NCI-H2227 (cell line): ENCODE measurements around the gene SMPDL3A.

ENCODE experiments used
- DNase-seq: peaks from one replicate; lab custom pipeline; 2025; ENCODE audit not compliant: unreplicated experiment; lab: John Stamatoyannopoulos, UW

SMPDL3A gene

DNA sequence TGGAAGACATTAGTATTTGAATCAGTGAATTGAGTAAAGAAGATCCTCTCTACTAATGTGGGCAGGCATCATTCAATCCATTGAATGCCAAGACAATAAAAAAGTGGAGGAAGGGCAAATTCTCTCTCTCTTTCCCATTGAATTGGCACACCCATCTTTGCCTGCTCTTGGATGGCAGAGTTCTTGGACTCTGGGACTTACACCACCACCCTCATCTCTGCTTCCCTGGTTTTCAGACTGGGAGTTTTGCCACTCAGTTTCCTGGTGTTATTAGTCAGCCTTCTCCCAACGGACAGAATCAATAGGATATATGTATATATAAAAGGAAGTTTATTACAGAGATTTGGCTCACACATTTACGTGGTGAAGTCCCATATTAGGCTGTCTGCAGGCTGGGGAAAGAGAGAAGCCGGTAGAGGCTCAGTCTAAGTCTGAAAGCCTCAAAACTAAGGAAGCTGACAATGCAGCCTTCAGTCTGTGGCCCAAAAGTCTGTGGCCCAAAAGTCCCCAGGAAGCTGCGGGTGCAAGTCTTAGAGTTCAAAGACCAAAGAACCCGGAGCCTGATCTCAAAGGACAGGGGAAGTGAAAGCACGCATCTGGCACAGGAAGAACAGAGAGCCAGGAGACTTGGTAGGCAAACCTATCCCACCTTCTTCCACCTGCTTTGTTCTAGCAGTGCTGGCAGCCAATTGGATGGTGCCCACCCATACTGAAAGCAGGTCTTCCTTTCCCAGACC lies 64.4 kb downstream of the SMPDL3A start:
- DNase-seq, result no peak
